Mesodermal cell (in vitro differentiated cells): Measurements from ENCODE around the gene TRAPPC10.

Experiments used
- H3K27ac ChIP-seq: 2 replicates; pipeline ENCODE4 v1.7.0; 2013; ENCODE audit warnings: mild to moderate bottlenecking, low read depth, low read length, moderate library complexity; ENCODE audit not compliant: severe bottlenecking
- H3K36me3 ChIP-seq: 2 replicates; pipeline ENCODE4 v1.7.1; 2013; ENCODE audit warnings: mild to moderate bottlenecking, low read length, moderate library complexity; ENCODE audit not compliant: control insufficient read depth, insufficient read depth
- H3K4me1 ChIP-seq: one replicate; pipeline ENCODE4 v1.7.1; 2013; ENCODE audit warnings: mild to moderate bottlenecking, low read length; ENCODE audit not compliant: insufficient read depth, control insufficient read depth, poor library complexity, severe bottlenecking
- H3K4me3 ChIP-seq: 2 replicates; pipeline ENCODE4 v1.7.0; 2013; ENCODE audit warnings: low read length, control low read depth, mild to moderate bottlenecking; ENCODE audit not compliant: insufficient read depth, poor library complexity, severe bottlenecking; ENCODE audit errors: extremely low read depth
- H3K9me3 ChIP-seq: 2 replicates; pipeline ENCODE4 v1.7.1; 2013; ENCODE audit warnings: mild to moderate bottlenecking, low read length, moderate library complexity; ENCODE audit not compliant: control insufficient read depth
- WGBS, 2 experiments: methylation state at CpG; one replicate each; pipeline ENCODE4 v1.1.5; 2013; ENCODE audit warnings: missing lambda C conversion rate in 2 of 2; ENCODE audit not compliant: insufficient coverage in 2 of 2; 5-methylcytosine and 5-hydroxymethylcytosine counted together

Gene TRAPPC10

DNA sequence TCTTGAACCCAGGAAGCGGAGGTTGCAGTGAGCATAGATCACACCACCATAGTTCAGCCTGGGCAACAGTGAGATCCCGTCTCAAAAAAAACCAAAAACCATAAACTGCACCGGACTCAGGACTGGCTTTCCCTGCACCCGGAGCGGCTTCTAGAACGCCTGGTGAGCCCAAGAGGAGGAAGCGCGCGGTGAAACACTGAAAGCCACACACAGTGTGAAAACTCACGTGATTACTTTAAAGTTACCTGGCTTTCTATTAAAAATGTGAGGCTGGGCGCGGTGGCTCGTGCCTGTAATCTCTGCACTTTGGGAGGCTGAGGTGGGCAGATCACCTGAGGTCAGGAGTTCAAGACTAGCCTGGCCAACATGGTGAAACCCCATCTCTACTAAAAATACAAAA, 7.0 kb upstream of the TRAPPC10 start:
- no peak overlapping the region for H3K4me3 ChIP-seq
- H3K36me3 ChIP-seq = no peaks in the 10 kb centered on the region
- no peaks in the 10 kb centered on the region for H3K9me3 ChIP-seq
- H3K27ac ChIP-seq = no peak overlapping the region
- peaks cover 12% of the 10 kb centered on the region for H3K4me1 ChIP-seq
- 98% methylated on average over 9 to 11 of the region's 13 CpGs for WGBS, 2 experiments

DNA sequence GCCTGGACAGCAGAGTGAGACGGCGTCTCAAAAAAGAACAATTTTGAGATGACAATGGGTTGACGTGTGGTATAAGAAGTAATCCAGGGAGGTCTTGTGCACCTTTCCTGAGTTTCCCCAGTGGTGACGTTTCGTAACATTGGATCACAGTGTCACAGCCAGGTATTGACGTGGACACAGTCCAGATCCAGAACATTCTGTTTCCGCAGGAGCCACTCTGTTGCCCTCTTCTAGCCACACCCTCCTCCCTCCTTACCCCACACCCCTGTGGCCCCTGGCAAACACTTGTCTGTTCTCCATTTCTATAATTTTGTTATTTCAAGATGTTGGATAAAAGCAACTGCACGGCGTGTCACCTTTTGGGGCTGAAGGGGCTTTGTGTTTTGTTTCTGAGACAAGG, 6.5 kb upstream of the TRAPPC10 start:
- 95 to 97% methylated on average over 6 to 8 of the region's 9 CpGs for WGBS, 2 experiments
- Histone ChIP-seq H3K36me3 (no peaks in the 10 kb centered on the region), H3K4me3 (no peak overlapping the region), H3K27ac (peak overlapping the region; percentile 93), H3K9me3 (no peaks in the 10 kb centered on the region), H3K4me1 (peaks cover 17% of the 10 kb centered on the region)

GRCh38 chr21:44006017-44006619, 6.0 kb upstream of the TRAPPC10 start:
- Histone ChIP-seq H3K9me3 (no peaks in the 10 kb centered on the region), H3K4me3 (no peak overlapping the region), H3K27ac (peak overlapping the region; percentile 93), H3K4me1 (peaks cover 22% of the 10 kb centered on the region), H3K36me3 (no peaks in the 10 kb centered on the region)
- 71 to 84% methylated on average over 3 to 4 of the region's 9 CpGs for whole genome bisulfite sequencing, 2 experiments

DNA sequence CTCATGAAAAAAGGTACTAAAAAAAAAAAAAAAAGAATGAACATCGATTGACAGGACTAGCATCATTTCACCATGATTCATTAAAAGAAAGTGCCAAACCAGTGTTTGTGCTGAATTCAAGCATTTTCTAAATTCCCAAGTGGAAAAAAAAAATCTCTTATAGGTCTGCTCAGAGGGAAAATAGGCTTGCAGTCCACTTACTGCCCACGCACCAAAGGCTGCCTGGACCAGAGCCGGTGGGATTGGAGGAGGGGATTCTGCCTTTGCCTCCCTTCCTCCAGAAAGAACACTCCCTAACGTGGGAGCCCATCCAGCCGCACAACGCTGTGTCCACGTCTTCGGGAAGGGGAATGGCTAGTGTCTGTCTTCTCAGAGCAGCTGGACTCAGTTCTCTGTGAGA, 5.5 kb upstream of the TRAPPC10 start:
- Histone ChIP-seq H3K27ac (peak overlapping the region; percentile 93), H3K4me1 (peaks cover 22% of the 10 kb centered on the region)
- WGBS, 2 experiments = 93 to 98% methylated on average over 4 of the region's 8 CpGs

DNA sequence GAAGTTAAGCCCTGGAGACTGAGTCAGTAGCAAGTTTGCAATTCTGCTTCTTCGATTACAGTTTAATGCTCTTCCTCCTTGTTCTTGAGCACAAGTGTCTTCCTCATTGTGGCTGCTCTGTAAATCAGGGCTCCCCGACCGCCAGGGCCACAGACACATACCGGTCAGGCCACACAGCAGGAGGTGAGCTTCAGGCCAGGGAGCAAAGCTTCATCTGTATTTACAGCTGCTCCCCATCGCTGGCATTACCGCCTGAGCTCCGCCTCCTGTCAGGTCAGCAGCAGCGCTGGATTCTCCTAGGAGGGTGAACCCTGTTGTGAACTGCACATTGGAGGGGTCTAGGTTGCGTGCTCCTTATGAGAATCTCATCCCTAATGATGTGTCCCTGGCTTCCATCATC, 1.7 kb upstream of the TRAPPC10 start:
- peaks cover 22% of the 10 kb centered on the region for H3K4me1 ChIP-seq
- H3K4me3 ChIP-seq = no peak overlapping the region
- no peaks in the 10 kb centered on the region for H3K9me3 ChIP-seq
- WGBS, 2 experiments = 42 to 58% methylated on average over 8 to 9 of the region's 9 CpGs
- no peak overlapping the region for H3K27ac ChIP-seq
- no peaks in the 10 kb centered on the region for H3K36me3 ChIP-seq

More for the DNA sequence above, 5.5 kb upstream of the TRAPPC10 start:
- Histone ChIP-seq H3K4me3 (no peak overlapping the region), H3K9me3 (no peaks in the 10 kb centered on the region), H3K36me3 (no peaks in the 10 kb centered on the region)

DNA sequence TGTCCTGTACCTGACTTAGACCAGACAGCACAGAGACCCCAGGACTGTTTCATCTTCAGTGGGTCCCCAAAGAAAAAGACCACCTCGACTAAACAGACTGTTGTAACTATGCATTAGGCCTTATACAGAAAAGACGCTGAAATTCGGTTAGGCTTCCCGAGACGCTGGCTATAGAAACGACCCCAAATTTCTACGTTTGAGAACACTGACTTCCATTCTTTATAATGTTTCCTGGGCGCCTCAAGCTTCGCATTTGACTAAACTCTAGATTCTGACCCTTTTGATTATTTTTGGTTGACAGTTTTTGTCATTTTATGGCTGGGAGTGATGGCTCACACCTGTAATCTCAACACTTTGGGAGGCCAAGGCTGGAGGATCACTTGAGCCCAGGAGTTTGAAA, 986 bp upstream of the TRAPPC10 start:
- H3K4me3 ChIP-seq = peak overlapping the region; percentile 71
- no peak overlapping the region for H3K27ac ChIP-seq
- no peaks in the 10 kb centered on the region for H3K9me3 ChIP-seq
- WGBS, 2 experiments = 79 to 87% methylated on average over 9 of the region's 9 CpGs
- peaks cover 16% of the 10 kb centered on the region for H3K4me1 ChIP-seq
- no peaks in the 10 kb centered on the region for H3K36me3 ChIP-seq

DNA sequence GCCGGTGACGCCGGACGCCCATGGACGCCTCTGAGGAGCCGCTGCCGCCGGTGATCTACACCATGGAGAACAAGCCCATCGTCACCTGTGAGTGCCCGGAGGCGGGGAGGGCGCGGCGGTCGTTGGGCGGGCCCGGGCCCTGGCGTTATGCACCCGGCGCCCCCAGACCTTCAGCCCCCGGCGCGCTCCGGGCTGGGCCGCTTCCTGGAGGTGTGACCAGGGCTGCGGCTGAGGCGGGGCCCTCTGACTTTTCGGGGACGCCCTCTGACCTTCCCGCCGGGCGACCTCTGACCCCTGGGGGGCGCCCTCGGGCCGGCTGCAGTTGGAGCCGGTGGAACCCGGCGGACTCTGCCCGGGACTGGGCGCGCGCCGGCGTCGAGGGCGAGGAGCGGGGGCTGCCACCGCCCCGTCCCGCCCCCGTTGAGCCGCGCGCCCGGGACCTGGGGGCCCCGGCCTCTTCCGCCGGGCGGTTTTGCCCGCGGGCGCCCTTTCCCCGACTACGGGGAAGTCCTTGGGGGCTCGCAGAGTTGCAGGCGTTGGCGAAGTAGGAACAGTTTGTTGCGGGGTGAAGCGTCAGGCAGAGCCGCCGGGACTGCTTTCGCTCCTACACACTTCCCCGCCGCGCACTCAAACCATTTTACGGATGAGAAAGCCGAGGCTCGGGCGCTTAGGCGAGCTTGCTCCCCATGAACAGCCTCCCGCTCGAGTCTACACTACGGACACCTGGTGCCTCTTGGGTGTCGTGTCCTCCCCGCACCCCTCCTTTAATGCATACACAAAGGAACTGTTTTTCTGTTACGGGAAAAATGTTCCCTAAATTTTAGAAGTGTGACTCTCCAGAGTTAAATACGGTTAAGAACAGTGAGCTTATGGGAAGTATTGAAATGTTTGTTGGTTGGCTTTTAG, 618 bp downstream of the TRAPPC10 start:
- H3K4me3 ChIP-seq = peak overlapping the region; percentile 71
- peak overlapping the region; percentile 90 for H3K27ac ChIP-seq
- peaks cover 12% of the 10 kb centered on the region for H3K4me1 ChIP-seq
- WGBS, 2 experiments = 0 to 1% methylated on average over 54 to 60 of the region's 87 CpGs
- H3K36me3 ChIP-seq = peaks cover 4% of the 10 kb centered on the region
- H3K9me3 ChIP-seq = no peaks in the 10 kb centered on the region

DNA sequence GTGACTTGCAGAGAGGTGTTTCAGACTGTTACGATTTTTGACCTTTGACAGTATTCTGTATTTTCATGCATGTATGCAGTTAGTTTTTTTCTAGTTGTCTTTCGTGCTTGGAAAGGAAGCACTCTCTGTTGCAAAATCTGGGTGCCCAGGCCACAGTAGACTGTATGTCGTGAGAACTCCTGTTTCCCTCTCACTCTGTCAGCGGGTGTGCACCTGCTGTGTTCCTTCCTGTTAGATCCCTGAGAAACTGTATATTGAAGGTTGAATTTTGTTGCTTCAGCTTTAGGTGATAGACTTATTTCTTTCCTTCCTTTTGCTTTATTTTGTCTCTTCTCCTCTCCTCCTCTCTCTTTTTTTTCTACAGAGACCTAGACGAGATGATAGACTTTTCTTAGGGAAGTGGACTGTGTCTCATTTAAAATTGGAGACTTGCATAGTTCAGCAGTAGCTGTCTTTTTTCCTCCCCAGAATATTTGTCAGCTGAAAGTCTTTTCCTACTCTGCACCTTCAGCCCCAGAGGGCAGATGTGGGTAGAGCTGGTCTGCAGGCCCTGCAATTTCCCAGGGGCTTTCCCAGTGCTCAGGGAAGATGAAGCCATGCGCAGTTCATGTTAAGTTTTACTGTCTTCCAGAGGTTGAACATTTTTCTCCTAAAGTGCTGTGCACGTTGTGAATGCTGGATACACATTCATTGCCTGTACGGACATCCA, 1.4 kb downstream of the TRAPPC10 start:
- Histone ChIP-seq H3K27ac (peak overlapping the region; percentile 90), H3K4me3 (peak overlapping the region; percentile 71), H3K4me1 (peaks cover 12% of the 10 kb centered on the region), H3K9me3 (no peaks in the 10 kb centered on the region), H3K36me3 (peaks cover 4% of the 10 kb centered on the region)
- 43 to 55% methylated on average over 3 to 4 of the region's 8 CpGs for WGBS, 2 experiments

- no peak overlapping the region for H3K27ac ChIP-seq
- 82 to 100% methylated on average over 2 of the region's 9 CpGs for WGBS, 2 experiments
- no peaks in the 10 kb centered on the region for H3K9me3 ChIP-seq
Observed at GRCh38 chr21:44017601-44018000, 5.5 kb downstream of the TRAPPC10 start.

GRCh38 chr21:44018127-44018526, 6.0 kb downstream of the TRAPPC10 start:
- Histone ChIP-seq H3K27ac (no peak overlapping the region), H3K4me1 (no peaks in the 10 kb centered on the region), H3K4me3 (no peak overlapping the region), H3K9me3 (no peaks in the 10 kb centered on the region), H3K36me3 (peaks cover 4% of the 10 kb centered on the region)
- WGBS, 2 experiments = 91 to 93% methylated on average over 5 of the region's 5 CpGs

More at GRCh38 chr21:44017601-44018000, 5.5 kb downstream of the TRAPPC10 start:
- H3K4me3 ChIP-seq = no peak overlapping the region
- H3K4me1 ChIP-seq = no peaks in the 10 kb centered on the region
- H3K36me3 ChIP-seq = peaks cover 4% of the 10 kb centered on the region
